Measurements from ENCODE around the gene PROCA1.
A peak's percentile ranks its signal among the peaks of the same experiment; 100 is the strongest.

PROCA1 gene, protein sequence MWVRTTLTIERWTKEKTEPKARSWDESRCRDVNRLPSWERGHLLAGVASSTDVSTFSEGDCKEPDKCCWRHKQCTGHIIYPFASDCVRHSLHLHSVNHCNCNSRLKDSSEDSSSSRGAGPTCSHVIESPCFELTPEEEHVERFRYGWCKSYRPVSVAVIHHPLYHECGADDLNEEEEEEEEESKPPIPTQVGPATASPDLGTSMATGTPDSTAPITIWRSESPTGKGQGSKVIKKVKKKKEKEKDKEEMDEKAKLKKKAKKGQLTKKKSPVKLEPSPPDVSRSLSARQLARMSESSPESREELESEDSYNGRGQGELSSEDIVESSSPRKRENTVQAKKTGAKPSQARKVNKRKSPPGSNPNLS

GRCh38 chr17:28711723-28712031 is at the start of gene PROCA1:
PROCA1 (minus strand) TSS chr17:28711888; CDS start chr17:28711660, 228 bp downstream.
- DNase-seq = no peak

- DNase-seq = peak in 1 of 2 donors; percentile 45
These were observed 49.2 kb upstream of the PROCA1 start for GRCh38 chr17:28760601-28761562.

DNA sequence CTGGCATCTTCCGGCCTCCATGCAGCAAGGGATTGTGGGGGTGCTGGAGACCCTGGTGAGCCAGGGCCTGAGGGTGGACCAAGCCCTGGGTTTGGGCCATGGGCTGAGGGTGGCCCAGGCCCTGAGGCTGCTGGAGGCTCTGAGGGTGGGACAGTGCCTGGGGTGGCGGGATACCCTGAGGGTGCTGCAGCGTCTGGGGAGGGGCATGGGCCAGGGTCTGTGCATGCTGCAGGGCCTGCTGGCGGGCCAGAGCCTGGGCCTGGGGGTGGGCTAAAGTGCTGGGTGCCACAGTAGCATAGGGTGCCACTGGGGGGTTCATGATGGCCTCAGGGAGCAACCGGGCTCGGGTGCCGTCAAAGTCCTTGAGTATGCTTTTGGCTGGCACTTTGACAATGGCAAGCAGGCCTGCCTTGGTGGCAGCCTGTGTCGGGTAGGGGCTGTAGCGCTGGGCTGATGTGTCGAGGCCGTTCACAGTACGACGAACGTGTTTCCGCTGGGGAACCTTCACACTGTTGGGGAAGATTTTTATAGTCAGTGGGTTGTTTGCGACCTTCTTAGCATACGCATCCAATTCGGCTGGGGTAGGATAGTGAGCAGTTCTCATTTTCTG is 47.7 kb upstream of the PROCA1 start:
- no peak for DNase-seq

DNA sequence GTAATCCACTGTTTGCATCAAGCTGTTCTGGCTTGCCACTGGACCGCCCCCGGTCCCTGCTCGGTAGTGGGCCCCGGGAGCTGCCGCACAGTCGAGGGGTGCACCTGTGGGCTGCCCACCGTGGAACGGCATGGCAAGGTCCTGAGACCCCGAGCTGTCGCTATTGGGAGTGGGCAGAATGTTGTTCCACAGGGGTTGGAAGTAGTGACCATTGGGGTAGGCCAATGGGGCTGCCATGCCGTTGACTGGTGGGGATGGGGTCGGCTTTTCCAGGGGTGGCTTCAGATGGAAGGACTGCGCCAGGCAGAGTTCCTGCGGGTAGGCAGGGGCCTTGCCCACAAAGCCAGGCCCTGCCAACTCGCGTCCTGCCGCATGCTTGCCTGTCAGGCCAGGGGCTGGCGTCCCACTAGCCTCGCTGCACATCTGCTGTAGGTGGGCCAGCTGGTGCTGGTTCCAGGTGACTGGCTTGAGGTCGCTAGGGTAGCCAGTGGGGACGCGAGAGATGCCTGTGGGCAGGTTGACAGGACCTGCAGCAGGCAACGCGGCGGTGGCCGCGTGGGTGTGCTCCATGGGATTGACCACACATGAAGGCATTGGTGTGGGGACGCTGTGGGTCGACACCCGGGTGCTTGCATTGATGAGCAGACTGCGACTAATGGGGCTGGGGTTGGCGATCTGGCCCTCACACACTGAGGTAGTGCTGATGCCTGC is 46.9 kb upstream of the PROCA1 start:
- no peak for DNase-seq

- DNase-seq = no peak
These were observed 44.5 kb upstream of the PROCA1 start for GRCh38 chr17:28756049-28756804.

GRCh38 chr17:28755486-28755885 is 43.8 kb upstream of the PROCA1 start:
- DNase-seq = no peak

DNA sequence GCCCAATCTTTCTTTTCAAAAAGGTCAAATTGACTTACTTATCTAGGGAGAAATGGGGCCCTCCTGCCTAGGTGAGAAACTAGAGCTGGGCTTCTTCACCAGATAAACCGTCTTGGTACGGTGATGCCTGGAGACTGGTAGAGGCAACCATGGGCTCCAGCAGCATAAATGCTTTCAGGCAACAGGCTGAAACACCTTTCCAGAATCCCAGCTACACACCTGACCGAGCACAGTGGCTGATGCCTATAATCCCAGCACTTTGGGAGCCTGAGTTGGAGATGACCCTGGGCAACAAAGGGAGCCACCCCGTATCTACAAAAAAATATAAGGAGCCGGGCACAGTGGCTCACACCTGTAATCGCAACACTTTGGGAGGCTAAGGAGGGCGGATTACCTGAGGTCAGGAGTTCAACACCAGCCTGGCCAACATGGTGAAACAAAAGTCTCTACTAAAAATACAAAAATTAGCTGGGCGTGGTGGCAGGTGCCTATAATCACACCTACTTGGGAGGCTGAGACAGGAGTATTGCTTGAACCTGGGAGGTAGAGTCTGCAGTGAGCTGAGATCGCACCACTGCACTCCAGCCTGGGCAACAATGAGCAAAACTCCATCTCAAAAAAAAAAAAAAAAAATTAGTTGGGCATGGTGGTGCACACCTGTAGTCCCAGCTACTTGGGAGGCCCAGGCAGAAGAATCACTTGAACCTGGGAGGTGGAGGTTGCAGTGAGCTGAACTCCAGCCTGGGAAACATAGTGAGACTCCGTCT is 40.1 kb upstream of the PROCA1 start:
- no peak for DNase-seq

GRCh38 chr17:28750178-28751047 is 38.7 kb upstream of the PROCA1 start:
- peak; percentile 90 for DNase-seq

DNA sequence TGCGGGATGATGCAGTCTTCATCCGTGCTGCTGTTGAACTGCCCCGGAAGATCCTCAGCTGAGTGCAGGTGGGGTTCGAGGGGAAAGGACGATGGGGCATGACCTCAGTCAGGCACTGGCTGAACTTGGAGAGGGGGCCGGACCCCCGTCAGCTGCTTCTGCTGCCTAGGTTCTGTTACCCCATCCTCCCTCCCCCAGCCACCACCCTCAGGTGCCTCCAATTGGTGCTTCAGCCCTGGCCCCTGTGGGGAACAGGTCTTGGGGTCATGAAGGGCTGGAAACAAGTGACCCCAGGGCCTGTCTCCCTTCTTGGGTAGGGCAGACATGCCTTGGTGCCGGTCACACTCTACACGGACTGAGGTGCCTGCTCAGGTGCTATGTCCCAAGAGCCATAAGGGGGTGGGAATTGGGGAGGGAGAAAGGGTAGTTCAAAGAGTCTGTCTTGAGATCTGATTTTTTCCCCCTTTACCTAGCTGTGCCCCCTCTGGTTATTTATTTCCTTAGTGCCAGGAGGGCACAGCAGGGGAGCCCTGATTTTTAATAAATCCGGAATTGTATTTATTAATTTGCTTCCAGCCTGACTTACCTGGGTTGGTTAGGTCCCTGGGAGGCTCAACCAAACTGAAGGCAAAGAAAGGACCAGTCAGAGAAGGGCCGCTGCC is 38.0 kb upstream of the PROCA1 start:
- DNase-seq = no peak

- DNase-seq = no peak
These were observed 37.3 kb upstream of the PROCA1 start for GRCh38 chr17:28748852-28749515.

- no peak for DNase-seq
These were observed 36.4 kb upstream of the PROCA1 start for GRCh38 chr17:28747801-28748750.

GRCh38 chr17:28747051-28747691 is 35.5 kb upstream of the PROCA1 start:
- peak; percentile 41 to 75 for DNase-seq

- DNase-seq = peak; percentile 33 to 38
These were observed 34.9 kb upstream of the PROCA1 start for GRCh38 chr17:28746611-28747050.

DNA sequence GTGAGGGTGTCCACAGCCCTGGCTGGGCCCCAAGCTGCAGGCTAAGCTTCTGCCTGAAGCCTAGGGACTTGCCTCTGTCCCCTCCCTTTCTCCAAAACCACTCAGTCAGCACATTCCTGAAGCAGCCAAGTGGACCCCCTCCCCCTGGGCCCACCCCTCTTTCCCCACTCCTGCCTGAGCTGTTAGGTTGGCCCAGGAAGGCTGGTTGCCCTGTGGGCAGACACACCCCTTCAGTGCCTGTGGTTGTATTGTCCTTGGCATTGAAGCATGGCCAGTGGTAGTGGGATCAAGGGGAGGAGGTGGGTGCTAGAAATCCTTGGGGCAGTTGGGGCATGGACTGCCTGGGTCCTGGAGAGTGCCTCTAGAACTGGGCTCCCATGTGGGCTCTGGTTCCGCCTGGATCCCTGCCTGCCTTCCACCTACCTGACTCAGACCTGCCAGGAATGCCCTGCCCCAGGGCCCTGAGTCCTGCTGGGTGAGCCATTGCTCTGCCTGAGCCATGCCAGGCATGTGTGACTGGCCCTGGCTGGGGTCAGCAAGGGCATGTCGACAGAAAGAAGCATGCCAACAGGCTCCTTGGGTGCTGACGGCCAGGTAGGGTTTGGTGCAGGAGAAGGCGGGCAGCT is 34.2 kb upstream of the PROCA1 start:
- no peak for DNase-seq

DNA sequence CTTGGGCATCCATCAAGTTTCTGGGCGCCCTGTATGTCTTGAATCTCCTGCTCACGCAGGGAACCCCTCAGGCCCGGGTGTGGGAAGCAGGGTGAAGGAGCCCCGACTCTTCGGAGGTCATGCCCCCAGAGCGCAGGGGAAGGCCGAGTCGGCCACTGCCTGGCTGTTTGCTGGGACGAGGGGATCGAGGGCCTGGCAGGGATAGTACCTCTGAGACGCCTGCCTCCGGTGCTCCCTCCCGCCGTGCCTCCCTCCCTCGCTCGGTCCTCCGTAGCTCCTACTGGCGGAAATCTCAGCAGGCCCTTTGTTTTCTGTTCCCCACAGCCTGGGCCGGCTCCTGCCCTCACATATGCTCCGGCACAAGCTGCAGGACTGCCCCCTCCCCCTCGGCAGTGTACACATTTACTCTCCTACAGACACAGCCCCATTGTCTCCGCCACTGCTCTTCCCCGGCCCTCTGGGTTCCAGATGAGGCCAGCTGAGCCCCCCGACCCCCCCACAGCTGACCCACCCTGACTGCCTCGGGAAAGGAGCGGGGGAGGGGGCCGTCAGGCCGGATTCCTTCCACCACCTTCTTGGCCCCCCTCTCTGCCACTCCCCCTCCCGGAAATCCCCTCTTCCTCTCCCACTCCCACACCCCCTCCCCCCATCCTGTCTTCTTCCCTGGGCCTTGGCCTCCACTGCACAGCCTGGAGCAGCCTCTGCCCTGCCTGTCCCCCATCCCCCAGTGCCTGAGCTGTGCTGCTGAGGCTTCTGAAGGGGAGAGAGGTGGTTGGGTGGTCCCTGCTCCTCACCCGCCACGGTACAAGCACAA is 33.5 kb upstream of the PROCA1 start:
- DNase-seq = peak; percentile 91 to 93

Measured in hippocampal formation (tissue), 2 donors.